GM23248 (cell line): ENCODE data around the gene CDH4.

ENCODE experiments used
- EZH2 ChIP-seq: fragments of 200-600 bp; sonication (generic); IDR thresholded peaks from 2 replicates; pipeline ENCODE4 v1.6.1; 2018; ENCODE audit warnings: antibody characterized with exemption, mild to moderate bottlenecking; ENCODE audit not compliant: insufficient read depth, poor library complexity, severe bottlenecking
- EZH2phosphoT487 ChIP-seq: fragments of 200-600 bp; sonication (generic); IDR thresholded peaks from 2 replicates; pipeline ENCODE4 v1.6.1; 2018; ENCODE audit warnings: antibody characterized with exemption, moderate library complexity, mild to moderate bottlenecking, low read depth; ENCODE audit not compliant: insufficient read depth

GRCh38 chr20:61958773-61959700 lies 707.0 kb downstream of the CDH4 start:
- TF ChIP-seq EZH2 (no peak), EZH2phosphoT487 (no peak)
